Liver (tissue), 3 donors: ENCODE measurements around the gene TACR2.

Experiments used
- EGR1 ChIP-seq, 2 donors: IDR thresholded peaks; 2 replicates each; pipeline ENCODE4 v1.6.1; 2016 to 2018; ENCODE audit warnings: antibody characterized with exemption in 2 of 2, low read depth in 2 of 2
- GABPA ChIP-seq, 2 donors: IDR thresholded peaks in 1 of 2; conservative IDR thresholded peaks in 1 of 2; 2 replicates each; pipeline ENCODE4 v1.6.1; 2016; ENCODE audit warnings: antibody characterized with exemption in 2 of 2, mild to moderate bottlenecking in 1 of 2, moderate library complexity in 1 of 2
- RAD21 ChIP-seq, 2 donors: IDR thresholded peaks; 2 replicates each; pipeline ENCODE4 v1.6.1; 2016; ENCODE audit warnings: antibody characterized with exemption in 2 of 2, mild to moderate bottlenecking in 2 of 2
- RXRA ChIP-seq, 2 donors: IDR thresholded peaks; 2 replicates each; pipeline ENCODE4 v1.6.1; 2017 to 2018; ENCODE audit warnings: antibody characterized with exemption in 2 of 2, mild to moderate bottlenecking in 1 of 2
- SP1 ChIP-seq: IDR thresholded peaks from 2 replicates; pipeline ENCODE4 v1.6.1; 2018; ENCODE audit warnings: antibody characterized with exemption, mild to moderate bottlenecking
- YY1 ChIP-seq: IDR thresholded peaks from 2 replicates; pipeline ENCODE4 v1.6.1; 2016; ENCODE audit warnings: antibody characterized with exemption, mild to moderate bottlenecking
- TF ChIP-seq, protein P1 (sequence below): fragments of 150-350 bp; IDR thresholded peaks from 2 replicates; pipeline ENCODE4 v1.5.1; 2017; ENCODE audit warnings: improper control_type of control experiment, low read depth, low read length; ENCODE audit not compliant: missing input control
- TF ChIP-seq, protein P2 (sequence below): IDR thresholded peaks from 2 replicates; pipeline ENCODE4 v1.6.1; 2016; ENCODE audit warnings: antibody characterized with exemption, mild to moderate bottlenecking
- TF ChIP-seq, protein P3 (sequence below): IDR thresholded peaks from 2 replicates; pipeline ENCODE4 v1.6.1; 2016; ENCODE audit warnings: antibody characterized with exemption
- TF ChIP-seq, protein P4 (sequence below): IDR thresholded peaks from 2 replicates; pipeline ENCODE4 v1.6.1; 2016; ENCODE audit warnings: antibody characterized with exemption
- donor health status: healthy.
- donor health status: healthy.

DNA sequence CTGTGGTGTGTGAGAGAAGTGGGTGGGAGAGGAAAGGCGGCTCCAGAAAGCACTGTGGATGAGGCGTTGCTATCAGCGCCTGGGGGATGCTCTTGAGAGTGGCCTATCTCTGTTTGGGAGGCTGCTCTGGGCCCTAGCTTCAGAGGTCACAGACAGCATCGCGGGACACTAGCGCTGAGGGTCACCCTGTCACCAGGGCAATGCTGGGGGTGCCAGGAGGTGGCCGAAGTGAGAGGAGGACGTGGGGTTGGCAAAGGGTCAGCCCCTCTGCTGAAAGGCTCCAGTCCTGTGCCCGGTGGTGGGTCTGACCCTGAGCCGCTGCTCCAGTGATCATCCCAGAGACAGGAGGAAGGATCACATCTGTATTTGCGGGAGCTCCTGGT lies 3.0 kb upstream of the TACR2 start:
- TF ChIP-seq, protein P1, sequence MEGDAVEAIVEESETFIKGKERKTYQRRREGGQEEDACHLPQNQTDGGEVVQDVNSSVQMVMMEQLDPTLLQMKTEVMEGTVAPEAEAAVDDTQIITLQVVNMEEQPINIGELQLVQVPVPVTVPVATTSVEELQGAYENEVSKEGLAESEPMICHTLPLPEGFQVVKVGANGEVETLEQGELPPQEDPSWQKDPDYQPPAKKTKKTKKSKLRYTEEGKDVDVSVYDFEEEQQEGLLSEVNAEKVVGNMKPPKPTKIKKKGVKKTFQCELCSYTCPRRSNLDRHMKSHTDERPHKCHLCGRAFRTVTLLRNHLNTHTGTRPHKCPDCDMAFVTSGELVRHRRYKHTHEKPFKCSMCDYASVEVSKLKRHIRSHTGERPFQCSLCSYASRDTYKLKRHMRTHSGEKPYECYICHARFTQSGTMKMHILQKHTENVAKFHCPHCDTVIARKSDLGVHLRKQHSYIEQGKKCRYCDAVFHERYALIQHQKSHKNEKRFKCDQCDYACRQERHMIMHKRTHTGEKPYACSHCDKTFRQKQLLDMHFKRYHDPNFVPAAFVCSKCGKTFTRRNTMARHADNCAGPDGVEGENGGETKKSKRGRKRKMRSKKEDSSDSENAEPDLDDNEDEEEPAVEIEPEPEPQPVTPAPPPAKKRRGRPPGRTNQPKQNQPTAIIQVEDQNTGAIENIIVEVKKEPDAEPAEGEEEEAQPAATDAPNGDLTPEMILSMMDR: no peak
- TF ChIP-seq GABPA (IDR thresholded peaks at IDR 0.05 in 1 of 2, conservative IDR thresholded peaks at IDR 0.05 in 1 of 2) (no peak), RAD21 (IDR thresholded peaks at IDR 0.05) (no peak), EGR1 (IDR thresholded peaks at IDR 0.05; ENCODE audit: low read depth in 2 of 2) (no peak), SP1 (no peak), RXRA (IDR thresholded peaks at IDR 0.05) (no peak), YY1 (no peak)
- TF ChIP-seq, protein P2, sequence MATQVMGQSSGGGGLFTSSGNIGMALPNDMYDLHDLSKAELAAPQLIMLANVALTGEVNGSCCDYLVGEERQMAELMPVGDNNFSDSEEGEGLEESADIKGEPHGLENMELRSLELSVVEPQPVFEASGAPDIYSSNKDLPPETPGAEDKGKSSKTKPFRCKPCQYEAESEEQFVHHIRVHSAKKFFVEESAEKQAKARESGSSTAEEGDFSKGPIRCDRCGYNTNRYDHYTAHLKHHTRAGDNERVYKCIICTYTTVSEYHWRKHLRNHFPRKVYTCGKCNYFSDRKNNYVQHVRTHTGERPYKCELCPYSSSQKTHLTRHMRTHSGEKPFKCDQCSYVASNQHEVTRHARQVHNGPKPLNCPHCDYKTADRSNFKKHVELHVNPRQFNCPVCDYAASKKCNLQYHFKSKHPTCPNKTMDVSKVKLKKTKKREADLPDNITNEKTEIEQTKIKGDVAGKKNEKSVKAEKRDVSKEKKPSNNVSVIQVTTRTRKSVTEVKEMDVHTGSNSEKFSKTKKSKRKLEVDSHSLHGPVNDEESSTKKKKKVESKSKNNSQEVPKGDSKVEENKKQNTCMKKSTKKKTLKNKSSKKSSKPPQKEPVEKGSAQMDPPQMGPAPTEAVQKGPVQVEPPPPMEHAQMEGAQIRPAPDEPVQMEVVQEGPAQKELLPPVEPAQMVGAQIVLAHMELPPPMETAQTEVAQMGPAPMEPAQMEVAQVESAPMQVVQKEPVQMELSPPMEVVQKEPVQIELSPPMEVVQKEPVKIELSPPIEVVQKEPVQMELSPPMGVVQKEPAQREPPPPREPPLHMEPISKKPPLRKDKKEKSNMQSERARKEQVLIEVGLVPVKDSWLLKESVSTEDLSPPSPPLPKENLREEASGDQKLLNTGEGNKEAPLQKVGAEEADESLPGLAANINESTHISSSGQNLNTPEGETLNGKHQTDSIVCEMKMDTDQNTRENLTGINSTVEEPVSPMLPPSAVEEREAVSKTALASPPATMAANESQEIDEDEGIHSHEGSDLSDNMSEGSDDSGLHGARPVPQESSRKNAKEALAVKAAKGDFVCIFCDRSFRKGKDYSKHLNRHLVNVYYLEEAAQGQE: no peak
- TF ChIP-seq, protein P3, sequence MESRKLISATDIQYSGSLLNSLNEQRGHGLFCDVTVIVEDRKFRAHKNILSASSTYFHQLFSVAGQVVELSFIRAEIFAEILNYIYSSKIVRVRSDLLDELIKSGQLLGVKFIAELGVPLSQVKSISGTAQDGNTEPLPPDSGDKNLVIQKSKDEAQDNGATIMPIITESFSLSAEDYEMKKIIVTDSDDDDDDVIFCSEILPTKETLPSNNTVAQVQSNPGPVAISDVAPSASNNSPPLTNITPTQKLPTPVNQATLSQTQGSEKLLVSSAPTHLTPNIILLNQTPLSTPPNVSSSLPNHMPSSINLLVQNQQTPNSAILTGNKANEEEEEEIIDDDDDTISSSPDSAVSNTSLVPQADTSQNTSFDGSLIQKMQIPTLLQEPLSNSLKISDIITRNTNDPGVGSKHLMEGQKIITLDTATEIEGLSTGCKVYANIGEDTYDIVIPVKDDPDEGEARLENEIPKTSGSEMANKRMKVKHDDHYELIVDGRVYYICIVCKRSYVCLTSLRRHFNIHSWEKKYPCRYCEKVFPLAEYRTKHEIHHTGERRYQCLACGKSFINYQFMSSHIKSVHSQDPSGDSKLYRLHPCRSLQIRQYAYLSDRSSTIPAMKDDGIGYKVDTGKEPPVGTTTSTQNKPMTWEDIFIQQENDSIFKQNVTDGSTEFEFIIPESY: no peak
- TF ChIP-seq, protein P4, sequence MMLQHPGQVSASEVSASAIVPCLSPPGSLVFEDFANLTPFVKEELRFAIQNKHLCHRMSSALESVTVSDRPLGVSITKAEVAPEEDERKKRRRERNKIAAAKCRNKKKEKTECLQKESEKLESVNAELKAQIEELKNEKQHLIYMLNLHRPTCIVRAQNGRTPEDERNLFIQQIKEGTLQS: no peak
